ENCODE results near the gene GMDS.

GMDS gene

GRCh38 chr6:1988843-1989242, 256.6 kb downstream of the GMDS start:
- Mint-ChIP-seq H3K4me1 (peaks cover 4% of the 10 kb centered on the region), H3K27me3 (no peaks in the 10 kb centered on the region)
- no peak for ATAC-seq (replicated peaks; ENCODE audit: extremely low read depth, poor library complexity, severe bottlenecking)

GRCh38 chr6:1987640-1988039, 257.8 kb downstream of the GMDS start:
- no peak overlapping the region for H3K4me3 Mint-ChIP-seq
- DNase-seq (ENCODE audit: low spot score in 2 of 2), result no peak
- ATAC-seq (replicated peaks; ENCODE audit: extremely low read depth, poor library complexity, severe bottlenecking), result no peak
- H3K9me3 Mint-ChIP-seq, result peaks cover 5% of the 10 kb centered on the region
- H3K4me1 Mint-ChIP-seq, result peaks cover 4% of the 10 kb centered on the region
- H3K27me3 Mint-ChIP-seq, result no peaks in the 10 kb centered on the region
- H3K27ac Mint-ChIP-seq (ENCODE audit: low read depth), result no peak overlapping the region
- H3K36me3 Mint-ChIP-seq (ENCODE audit: insufficient read depth), result no peaks in the 10 kb centered on the region

More at GRCh38 chr6:1988843-1989242, 256.6 kb downstream of the GMDS start:
- Mint-ChIP-seq H3K27ac (ENCODE audit: low read depth) (no peak overlapping the region), H3K36me3 (ENCODE audit: insufficient read depth) (no peaks in the 10 kb centered on the region), H3K4me3 (no peak overlapping the region), H3K9me3 (no peaks in the 10 kb centered on the region)
- no peak for DNase-seq (ENCODE audit: low spot score in 2 of 2)

- peaks cover 10% of the 10 kb centered on the region for H3K9me3 Mint-ChIP-seq
- no peak overlapping the region for H3K27ac Mint-ChIP-seq (ENCODE audit: low read depth)
- no peaks in the 10 kb centered on the region for H3K36me3 Mint-ChIP-seq (ENCODE audit: insufficient read depth)
- peaks cover 4% of the 10 kb centered on the region for H3K4me1 Mint-ChIP-seq
- no peak overlapping the region for H3K4me3 Mint-ChIP-seq
- H3K27me3 Mint-ChIP-seq, result no peaks in the 10 kb centered on the region
- no peak for ATAC-seq (replicated peaks; ENCODE audit: extremely low read depth, poor library complexity, severe bottlenecking)
- DNase-seq (ENCODE audit: low spot score in 2 of 2), result no peak
These were observed 258.8 kb downstream of the GMDS start for GRCh38 chr6:1986454-1987243.

GRCh38 chr6:1984346-1984994, 260.9 kb downstream of the GMDS start:
- H3K4me3 Mint-ChIP-seq, result no peak overlapping the region
- no peaks in the 10 kb centered on the region for H3K36me3 Mint-ChIP-seq (ENCODE audit: insufficient read depth)
- ATAC-seq (replicated peaks; ENCODE audit: extremely low read depth, poor library complexity, severe bottlenecking) (no peak), DNase-seq (ENCODE audit: low spot score in 2 of 2) (no peak)
- H3K27me3 Mint-ChIP-seq, result no peaks in the 10 kb centered on the region
- peaks cover 21% of the 10 kb centered on the region for H3K9me3 Mint-ChIP-seq
- peaks cover 4% of the 10 kb centered on the region for H3K4me1 Mint-ChIP-seq
- no peak overlapping the region for H3K27ac Mint-ChIP-seq (ENCODE audit: low read depth)

GRCh38 chr6:1983850-1984249, 261.6 kb downstream of the GMDS start:
- H3K36me3 Mint-ChIP-seq (ENCODE audit: insufficient read depth), result no peaks in the 10 kb centered on the region
- H3K27ac Mint-ChIP-seq (ENCODE audit: low read depth), result no peak overlapping the region
- H3K9me3 Mint-ChIP-seq, result peaks cover 26% of the 10 kb centered on the region
- no peak for ATAC-seq (replicated peaks; ENCODE audit: extremely low read depth, poor library complexity, severe bottlenecking)
- H3K27me3 Mint-ChIP-seq, result no peaks in the 10 kb centered on the region
- DNase-seq (ENCODE audit: low spot score in 2 of 2), result no peak
- H3K4me3 Mint-ChIP-seq, result no peak overlapping the region
- H3K4me1 Mint-ChIP-seq, result peaks cover 4% of the 10 kb centered on the region

- ATAC-seq (replicated peaks; ENCODE audit: extremely low read depth, poor library complexity, severe bottlenecking) (no peak), DNase-seq (ENCODE audit: low spot score in 2 of 2) (no peak)
- H3K27me3 Mint-ChIP-seq, result no peaks in the 10 kb centered on the region
- H3K4me3 Mint-ChIP-seq, result no peak overlapping the region
- no peaks in the 10 kb centered on the region for H3K36me3 Mint-ChIP-seq (ENCODE audit: insufficient read depth)
- H3K4me1 Mint-ChIP-seq, result no peaks in the 10 kb centered on the region
- H3K9me3 Mint-ChIP-seq, result no peaks in the 10 kb centered on the region
- H3K27ac Mint-ChIP-seq (ENCODE audit: low read depth), result no peak overlapping the region
These were observed 272.4 kb downstream of the GMDS start for GRCh38 chr6:1972962-1973361.

GRCh38 chr6:1971612-1972011, 273.8 kb downstream of the GMDS start:
- no peak for DNase-seq (ENCODE audit: low spot score in 2 of 2)
- Mint-ChIP-seq H3K4me3 (no peak overlapping the region), H3K27ac (ENCODE audit: low read depth) (no peak overlapping the region), H3K9me3 (no peaks in the 10 kb centered on the region), H3K4me1 (no peaks in the 10 kb centered on the region), H3K27me3 (no peaks in the 10 kb centered on the region), H3K36me3 (ENCODE audit: insufficient read depth) (no peaks in the 10 kb centered on the region)
- no peak for ATAC-seq (replicated peaks; ENCODE audit: extremely low read depth, poor library complexity, severe bottlenecking)

- H3K4me3 Mint-ChIP-seq, result no peak overlapping the region
- H3K9me3 Mint-ChIP-seq, result no peaks in the 10 kb centered on the region
- no peaks in the 10 kb centered on the region for H3K36me3 Mint-ChIP-seq (ENCODE audit: insufficient read depth)
- no peaks in the 10 kb centered on the region for H3K4me1 Mint-ChIP-seq
- ATAC-seq (replicated peaks; ENCODE audit: extremely low read depth, poor library complexity, severe bottlenecking) (no peak), DNase-seq (ENCODE audit: low spot score in 2 of 2) (no peak)
- H3K27ac Mint-ChIP-seq (ENCODE audit: low read depth), result no peak overlapping the region
- no peaks in the 10 kb centered on the region for H3K27me3 Mint-ChIP-seq
These were observed 275.2 kb downstream of the GMDS start for GRCh38 chr6:1970151-1970561.

- no peaks in the 10 kb centered on the region for H3K9me3 Mint-ChIP-seq
- ATAC-seq (replicated peaks; ENCODE audit: extremely low read depth, poor library complexity, severe bottlenecking) (no peak), DNase-seq (ENCODE audit: low spot score in 2 of 2) (no peak)
- no peaks in the 10 kb centered on the region for H3K4me1 Mint-ChIP-seq
- H3K27ac Mint-ChIP-seq (ENCODE audit: low read depth), result no peak overlapping the region
- H3K27me3 Mint-ChIP-seq, result no peaks in the 10 kb centered on the region
- no peaks in the 10 kb centered on the region for H3K36me3 Mint-ChIP-seq (ENCODE audit: insufficient read depth)
- no peak overlapping the region for H3K4me3 Mint-ChIP-seq
These were observed 278.7 kb downstream of the GMDS start for GRCh38 chr6:1966713-1967112.

- DNase-seq (ENCODE audit: low spot score in 2 of 2) (no peak), ATAC-seq (replicated peaks; ENCODE audit: extremely low read depth, poor library complexity, severe bottlenecking) (no peak)
- Mint-ChIP-seq H3K4me1 (no peaks in the 10 kb centered on the region), H3K27me3 (no peaks in the 10 kb centered on the region), H3K36me3 (ENCODE audit: insufficient read depth) (no peaks in the 10 kb centered on the region), H3K9me3 (no peaks in the 10 kb centered on the region), H3K4me3 (no peak overlapping the region), H3K27ac (ENCODE audit: low read depth) (no peak overlapping the region)
These were observed 279.7 kb downstream of the GMDS start for GRCh38 chr6:1965596-1966224.

- Mint-ChIP-seq H3K27ac (ENCODE audit: low read depth) (no peak overlapping the region), H3K9me3 (no peaks in the 10 kb centered on the region), H3K4me1 (no peaks in the 10 kb centered on the region), H3K27me3 (no peaks in the 10 kb centered on the region), H3K36me3 (ENCODE audit: insufficient read depth) (no peaks in the 10 kb centered on the region), H3K4me3 (no peak overlapping the region)
- DNase-seq (ENCODE audit: low spot score in 2 of 2) (no peak), ATAC-seq (replicated peaks; ENCODE audit: extremely low read depth, poor library complexity, severe bottlenecking) (no peak)
These were observed 281.8 kb downstream of the GMDS start for GRCh38 chr6:1963596-1963995.

GRCh38 chr6:1962201-1962600, 283.2 kb downstream of the GMDS start:
- no peaks in the 10 kb centered on the region for H3K27me3 Mint-ChIP-seq
- no peak overlapping the region for H3K27ac Mint-ChIP-seq (ENCODE audit: low read depth)

More at GRCh38 chr6:1962201-1962600, 283.2 kb downstream of the GMDS start:
- DNase-seq (ENCODE audit: low spot score in 2 of 2), result no peak
- Mint-ChIP-seq H3K9me3 (no peaks in the 10 kb centered on the region), H3K4me3 (no peak overlapping the region), H3K36me3 (ENCODE audit: insufficient read depth) (no peaks in the 10 kb centered on the region), H3K4me1 (no peaks in the 10 kb centered on the region)
- ATAC-seq (replicated peaks; ENCODE audit: extremely low read depth, poor library complexity, severe bottlenecking), result no peak
